ENCODE measurements around the gene RAPGEF2. TPM values are rescaled to one million over a fixed set of nuclear protein-coding genes. Genes with fewer than 3 reads are reported as not detected.

The RAPGEF2 gene
- total and polyA plus RNA-seq, 2 of the 8 experiments (the other 6 are each of a cell fraction or from before 2014, with no cell fraction given) = 24.4 to 48.6 TPM

DNA sequence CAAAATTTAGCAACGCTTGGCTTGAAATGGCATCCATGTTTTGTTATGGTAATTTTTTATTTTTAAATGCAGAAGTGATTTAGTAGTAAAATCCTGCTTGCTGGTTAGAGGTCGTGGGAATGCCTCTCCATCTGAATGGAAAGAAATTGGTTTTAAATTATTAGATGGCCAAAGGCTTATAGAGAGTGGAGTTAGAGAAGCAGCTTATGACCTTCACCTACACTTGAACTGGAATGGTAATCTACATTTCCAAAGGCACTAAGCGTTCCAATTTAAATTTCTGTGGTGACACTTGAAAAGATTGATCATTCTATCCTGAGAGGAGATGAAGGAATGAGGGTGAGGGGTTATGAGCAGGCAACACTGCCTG lies 280.7 kb downstream of the RAPGEF2 start (continued):
- TF ChIP-seq, protein P1, sequence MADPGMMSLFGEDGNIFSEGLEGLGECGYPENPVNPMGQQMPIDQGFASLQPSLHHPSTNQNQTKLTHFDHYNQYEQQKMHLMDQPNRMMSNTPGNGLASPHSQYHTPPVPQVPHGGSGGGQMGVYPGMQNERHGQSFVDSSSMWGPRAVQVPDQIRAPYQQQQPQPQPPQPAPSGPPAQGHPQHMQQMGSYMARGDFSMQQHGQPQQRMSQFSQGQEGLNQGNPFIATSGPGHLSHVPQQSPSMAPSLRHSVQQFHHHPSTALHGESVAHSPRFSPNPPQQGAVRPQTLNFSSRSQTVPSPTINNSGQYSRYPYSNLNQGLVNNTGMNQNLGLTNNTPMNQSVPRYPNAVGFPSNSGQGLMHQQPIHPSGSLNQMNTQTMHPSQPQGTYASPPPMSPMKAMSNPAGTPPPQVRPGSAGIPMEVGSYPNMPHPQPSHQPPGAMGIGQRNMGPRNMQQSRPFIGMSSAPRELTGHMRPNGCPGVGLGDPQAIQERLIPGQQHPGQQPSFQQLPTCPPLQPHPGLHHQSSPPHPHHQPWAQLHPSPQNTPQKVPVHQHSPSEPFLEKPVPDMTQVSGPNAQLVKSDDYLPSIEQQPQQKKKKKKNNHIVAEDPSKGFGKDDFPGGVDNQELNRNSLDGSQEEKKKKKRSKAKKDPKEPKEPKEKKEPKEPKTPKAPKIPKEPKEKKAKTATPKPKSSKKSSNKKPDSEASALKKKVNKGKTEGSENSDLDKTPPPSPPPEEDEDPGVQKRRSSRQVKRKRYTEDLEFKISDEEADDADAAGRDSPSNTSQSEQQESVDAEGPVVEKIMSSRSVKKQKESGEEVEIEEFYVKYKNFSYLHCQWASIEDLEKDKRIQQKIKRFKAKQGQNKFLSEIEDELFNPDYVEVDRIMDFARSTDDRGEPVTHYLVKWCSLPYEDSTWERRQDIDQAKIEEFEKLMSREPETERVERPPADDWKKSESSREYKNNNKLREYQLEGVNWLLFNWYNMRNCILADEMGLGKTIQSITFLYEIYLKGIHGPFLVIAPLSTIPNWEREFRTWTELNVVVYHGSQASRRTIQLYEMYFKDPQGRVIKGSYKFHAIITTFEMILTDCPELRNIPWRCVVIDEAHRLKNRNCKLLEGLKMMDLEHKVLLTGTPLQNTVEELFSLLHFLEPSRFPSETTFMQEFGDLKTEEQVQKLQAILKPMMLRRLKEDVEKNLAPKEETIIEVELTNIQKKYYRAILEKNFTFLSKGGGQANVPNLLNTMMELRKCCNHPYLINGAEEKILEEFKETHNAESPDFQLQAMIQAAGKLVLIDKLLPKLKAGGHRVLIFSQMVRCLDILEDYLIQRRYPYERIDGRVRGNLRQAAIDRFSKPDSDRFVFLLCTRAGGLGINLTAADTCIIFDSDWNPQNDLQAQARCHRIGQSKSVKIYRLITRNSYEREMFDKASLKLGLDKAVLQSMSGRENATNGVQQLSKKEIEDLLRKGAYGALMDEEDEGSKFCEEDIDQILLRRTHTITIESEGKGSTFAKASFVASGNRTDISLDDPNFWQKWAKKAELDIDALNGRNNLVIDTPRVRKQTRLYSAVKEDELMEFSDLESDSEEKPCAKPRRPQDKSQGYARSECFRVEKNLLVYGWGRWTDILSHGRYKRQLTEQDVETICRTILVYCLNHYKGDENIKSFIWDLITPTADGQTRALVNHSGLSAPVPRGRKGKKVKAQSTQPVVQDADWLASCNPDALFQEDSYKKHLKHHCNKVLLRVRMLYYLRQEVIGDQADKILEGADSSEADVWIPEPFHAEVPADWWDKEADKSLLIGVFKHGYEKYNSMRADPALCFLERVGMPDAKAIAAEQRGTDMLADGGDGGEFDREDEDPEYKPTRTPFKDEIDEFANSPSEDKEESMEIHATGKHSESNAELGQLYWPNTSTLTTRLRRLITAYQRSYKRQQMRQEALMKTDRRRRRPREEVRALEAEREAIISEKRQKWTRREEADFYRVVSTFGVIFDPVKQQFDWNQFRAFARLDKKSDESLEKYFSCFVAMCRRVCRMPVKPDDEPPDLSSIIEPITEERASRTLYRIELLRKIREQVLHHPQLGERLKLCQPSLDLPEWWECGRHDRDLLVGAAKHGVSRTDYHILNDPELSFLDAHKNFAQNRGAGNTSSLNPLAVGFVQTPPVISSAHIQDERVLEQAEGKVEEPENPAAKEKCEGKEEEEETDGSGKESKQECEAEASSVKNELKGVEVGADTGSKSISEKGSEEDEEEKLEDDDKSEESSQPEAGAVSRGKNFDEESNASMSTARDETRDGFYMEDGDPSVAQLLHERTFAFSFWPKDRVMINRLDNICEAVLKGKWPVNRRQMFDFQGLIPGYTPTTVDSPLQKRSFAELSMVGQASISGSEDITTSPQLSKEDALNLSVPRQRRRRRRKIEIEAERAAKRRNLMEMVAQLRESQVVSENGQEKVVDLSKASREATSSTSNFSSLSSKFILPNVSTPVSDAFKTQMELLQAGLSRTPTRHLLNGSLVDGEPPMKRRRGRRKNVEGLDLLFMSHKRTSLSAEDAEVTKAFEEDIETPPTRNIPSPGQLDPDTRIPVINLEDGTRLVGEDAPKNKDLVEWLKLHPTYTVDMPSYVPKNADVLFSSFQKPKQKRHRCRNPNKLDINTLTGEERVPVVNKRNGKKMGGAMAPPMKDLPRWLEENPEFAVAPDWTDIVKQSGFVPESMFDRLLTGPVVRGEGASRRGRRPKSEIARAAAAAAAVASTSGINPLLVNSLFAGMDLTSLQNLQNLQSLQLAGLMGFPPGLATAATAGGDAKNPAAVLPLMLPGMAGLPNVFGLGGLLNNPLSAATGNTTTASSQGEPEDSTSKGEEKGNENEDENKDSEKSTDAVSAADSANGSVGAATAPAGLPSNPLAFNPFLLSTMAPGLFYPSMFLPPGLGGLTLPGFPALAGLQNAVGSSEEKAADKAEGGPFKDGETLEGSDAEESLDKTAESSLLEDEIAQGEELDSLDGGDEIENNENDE (IDR thresholded peaks at IDR 0.05; ENCODE audit: insufficient replicate concordance, low read length) = peak; percentile 87
- TF ChIP-seq SUZ12 (IDR thresholded peaks at IDR 0.05; ENCODE audit: low read length) (no peak), POU5F1 (IDR thresholded peaks at IDR 0.05; ENCODE audit: low read depth, low read length) (peak; percentile 4; the same call in 1 of the 2 replicates), TEAD4 (IDR thresholded peaks at IDR 0.05; ENCODE audit: low read depth, low read length) (0 out of 2 replicates have a peak, but pooled peaks have one; percentile 32), JUND (IDR thresholded peaks at IDR 0.05; ENCODE audit: low read length) (no peak), ASH2L (IDR thresholded peaks at IDR 0.05; ENCODE audit: low read length) (no peak), MAFK (IDR thresholded peaks at IDR 0.05; ENCODE audit: low read depth, low read length) (no peak), SP4 (IDR thresholded peaks at IDR 0.05; ENCODE audit: low read length) (no peak), BCL11A (IDR thresholded peaks at IDR 0.05; ENCODE audit: low read depth in 2 of 2, low read length in 2 of 2) (no peak), CEBPB (IDR thresholded peaks at IDR 0.05; ENCODE audit: low read depth, low read length) (no peak)
- TF ChIP-seq, protein P2, sequence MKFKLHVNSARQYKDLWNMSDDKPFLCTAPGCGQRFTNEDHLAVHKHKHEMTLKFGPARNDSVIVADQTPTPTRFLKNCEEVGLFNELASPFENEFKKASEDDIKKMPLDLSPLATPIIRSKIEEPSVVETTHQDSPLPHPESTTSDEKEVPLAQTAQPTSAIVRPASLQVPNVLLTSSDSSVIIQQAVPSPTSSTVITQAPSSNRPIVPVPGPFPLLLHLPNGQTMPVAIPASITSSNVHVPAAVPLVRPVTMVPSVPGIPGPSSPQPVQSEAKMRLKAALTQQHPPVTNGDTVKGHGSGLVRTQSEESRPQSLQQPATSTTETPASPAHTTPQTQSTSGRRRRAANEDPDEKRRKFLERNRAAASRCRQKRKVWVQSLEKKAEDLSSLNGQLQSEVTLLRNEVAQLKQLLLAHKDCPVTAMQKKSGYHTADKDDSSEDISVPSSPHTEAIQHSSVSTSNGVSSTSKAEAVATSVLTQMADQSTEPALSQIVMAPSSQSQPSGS (IDR thresholded peaks at IDR 0.05; ENCODE audit: low read length) = peak; percentile 80

Data from H1 (cell line).